GM19193 (cell line): ENCODE measurements around the gene STIL.

ENCODE experiments used
- POLR2A ChIP-seq: IDR thresholded peaks from 4 replicates; pipeline ENCODE4 v1.6.1; 2011; ENCODE audit not compliant: insufficient read depth, insufficient read length; ENCODE audit errors: extremely low read depth

Gene STIL

GRCh38 chr1:47244339-47244862 lies 69.5 kb downstream of the STIL start:
- TF ChIP-seq POLR2A: no peak

DNA sequence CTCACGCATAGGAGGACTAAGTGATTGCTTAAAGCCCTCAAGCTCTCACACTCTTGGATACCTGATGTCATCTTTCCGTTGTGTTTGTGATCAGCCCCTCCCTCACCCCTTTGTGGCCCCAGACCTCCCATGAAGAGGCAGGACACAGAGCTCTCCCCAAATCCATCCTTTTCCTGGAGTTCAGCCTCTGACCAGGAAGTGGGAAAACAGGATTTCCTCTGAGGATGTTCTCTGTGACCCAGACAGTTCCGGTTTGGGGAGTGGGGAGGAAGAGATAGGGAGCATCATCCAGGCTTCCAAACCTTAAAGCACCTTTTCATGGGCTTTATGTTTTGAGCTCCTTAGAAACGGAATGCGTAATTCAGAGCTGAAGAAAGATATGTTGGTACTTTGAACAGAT lies 70.0 kb downstream of the STIL start:
- TF ChIP-seq POLR2A: no peak

DNA sequence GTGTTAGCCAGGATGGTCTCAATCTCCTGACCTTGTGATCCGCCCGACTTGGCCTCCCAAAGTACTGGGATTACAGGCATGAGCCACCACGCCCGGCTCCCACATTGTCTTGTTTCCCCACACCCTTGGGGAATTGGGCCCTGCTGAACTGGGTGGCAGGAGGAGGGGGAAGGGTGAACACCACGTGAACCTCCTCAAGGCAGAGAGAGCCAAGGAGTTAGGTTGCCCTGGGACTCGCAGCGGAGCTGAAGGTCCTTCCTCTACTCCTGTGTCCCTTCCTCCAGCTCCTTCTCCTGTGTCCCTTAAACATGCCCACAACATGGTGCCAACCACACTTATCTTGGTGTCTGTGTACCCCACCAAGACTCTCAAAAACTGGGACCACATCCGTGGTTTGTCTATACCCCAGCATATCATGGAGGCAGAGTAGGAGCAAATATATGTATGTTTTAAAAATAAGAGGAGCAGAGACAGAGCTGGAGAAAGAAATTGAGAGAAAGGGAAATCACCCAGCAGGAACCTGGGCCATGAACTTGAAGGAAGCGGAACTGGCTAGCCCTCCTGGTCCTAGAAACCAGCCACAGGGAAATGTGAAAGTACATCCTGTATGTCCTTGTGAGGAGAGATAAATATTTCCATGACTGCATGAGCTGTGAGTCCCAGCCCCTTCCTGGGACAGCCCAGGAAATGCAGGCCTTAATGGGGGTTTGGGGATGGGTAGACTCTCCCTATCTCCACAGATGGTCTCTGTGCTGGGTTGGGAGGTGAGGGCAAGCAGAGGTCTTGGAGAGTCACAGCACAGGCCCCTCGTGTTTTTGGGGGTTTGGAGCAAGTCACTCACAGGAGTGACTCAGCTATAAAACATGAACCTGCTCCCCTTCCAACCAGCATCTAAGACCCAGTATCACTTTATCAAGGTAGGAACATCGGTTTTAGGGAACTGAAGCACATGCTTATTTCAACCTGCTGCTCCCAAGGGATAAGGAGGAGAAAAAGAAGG lies 72.5 kb downstream of the STIL start:
- TF ChIP-seq POLR2A: no peak

GRCh38 chr1:47238935-47239592 lies 74.9 kb downstream of the STIL start:
- TF ChIP-seq POLR2A: no peak

DNA sequence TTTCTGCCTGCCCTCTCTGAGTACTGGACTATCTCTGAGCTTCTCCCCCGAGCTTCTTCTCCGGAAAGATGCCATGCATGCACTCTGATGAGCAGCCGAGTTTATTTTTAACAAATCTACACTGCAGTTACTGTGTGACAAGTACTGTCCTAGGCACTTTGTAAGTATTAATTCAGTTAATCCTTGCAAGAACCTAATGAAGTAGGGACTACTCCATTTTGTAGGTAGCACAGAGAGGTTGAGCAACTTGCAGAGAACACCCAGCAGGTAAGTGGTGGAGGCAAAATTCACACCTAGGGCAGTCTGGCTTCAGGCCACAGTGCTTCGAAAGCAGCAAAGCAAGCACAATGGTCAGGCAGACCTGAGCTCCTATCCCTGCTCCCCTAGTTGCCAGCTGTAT lies 78.1 kb downstream of the STIL start:
- no peak for TF ChIP-seq POLR2A

GRCh38 chr1:47235241-47235681 lies 78.7 kb downstream of the STIL start:
- no peak for TF ChIP-seq POLR2A

GRCh38 chr1:47233186-47233585 lies 80.8 kb downstream of the STIL start:
- no peak for TF ChIP-seq POLR2A

- TF ChIP-seq POLR2A: no peak
These were observed 81.6 kb downstream of the STIL start, which contains the start of gene TAL1 for GRCh38 chr1:47232187-47232874. TSS of gene TAL1 (minus strand) at chr1:47232225. CDS start at chr1:47225888, 6,337 bp downstream.

- no peak for TF ChIP-seq POLR2A
These were observed 82.4 kb downstream of the STIL start for GRCh38 chr1:47231301-47232186.

DNA sequence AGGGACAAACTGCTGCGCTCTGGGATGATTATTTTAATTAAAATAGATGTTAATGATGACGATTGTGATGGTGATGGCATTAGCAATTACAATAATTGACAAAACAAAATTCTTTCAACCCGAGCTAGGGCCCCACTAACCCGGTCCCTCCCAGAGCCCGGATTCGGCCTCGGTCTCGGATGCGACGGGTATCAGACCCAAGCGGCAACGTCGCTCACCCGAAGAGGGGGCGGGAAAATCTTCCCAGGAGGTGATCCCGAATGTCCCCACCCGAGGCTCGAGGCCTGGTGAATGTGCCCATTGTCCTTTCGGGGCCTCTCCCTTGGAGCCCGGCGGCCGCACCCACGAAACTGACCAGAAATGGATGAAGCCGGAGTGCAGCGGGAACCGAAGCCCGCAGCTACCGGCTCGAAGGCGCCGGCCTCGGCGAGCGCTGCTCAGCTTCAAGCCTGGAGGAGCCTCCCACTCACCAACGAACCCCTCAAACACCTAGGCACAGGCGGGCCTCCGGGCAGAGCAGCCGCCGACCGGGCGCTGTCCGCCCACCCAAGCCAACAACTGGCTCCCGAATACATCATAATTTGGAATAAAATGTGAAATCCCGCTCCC lies 83.2 kb downstream of the STIL start:
- no peak for TF ChIP-seq POLR2A

GRCh38 chr1:47229886-47230691 lies 83.9 kb downstream of the STIL start:
- TF ChIP-seq POLR2A: no peak

- TF ChIP-seq POLR2A: no peak
These were observed 84.7 kb downstream of the STIL start for GRCh38 chr1:47229031-47229885.
